ENCODE measurements around the gene KCMF1.

DNA sequence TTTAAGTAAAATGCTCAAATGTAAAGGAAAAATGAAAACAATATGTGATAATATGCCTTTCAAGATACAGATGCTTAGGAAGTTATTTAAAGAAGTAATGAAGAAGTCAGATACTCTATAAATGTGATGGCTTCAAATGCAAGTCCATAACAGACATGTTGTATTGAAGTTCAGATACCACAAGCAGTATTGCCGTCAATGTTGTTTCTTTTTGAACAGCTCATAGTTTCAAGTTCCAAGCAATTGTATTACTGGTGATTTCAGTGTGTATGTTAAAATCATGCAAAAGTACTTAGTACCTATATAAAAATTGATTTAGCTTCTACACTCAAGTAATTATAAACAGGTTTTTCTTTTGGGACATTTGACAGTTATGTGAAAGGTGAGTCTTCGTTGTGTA lies 24.9 kb downstream of the KCMF1 start:
- TF ChIP-seq, protein P1, sequence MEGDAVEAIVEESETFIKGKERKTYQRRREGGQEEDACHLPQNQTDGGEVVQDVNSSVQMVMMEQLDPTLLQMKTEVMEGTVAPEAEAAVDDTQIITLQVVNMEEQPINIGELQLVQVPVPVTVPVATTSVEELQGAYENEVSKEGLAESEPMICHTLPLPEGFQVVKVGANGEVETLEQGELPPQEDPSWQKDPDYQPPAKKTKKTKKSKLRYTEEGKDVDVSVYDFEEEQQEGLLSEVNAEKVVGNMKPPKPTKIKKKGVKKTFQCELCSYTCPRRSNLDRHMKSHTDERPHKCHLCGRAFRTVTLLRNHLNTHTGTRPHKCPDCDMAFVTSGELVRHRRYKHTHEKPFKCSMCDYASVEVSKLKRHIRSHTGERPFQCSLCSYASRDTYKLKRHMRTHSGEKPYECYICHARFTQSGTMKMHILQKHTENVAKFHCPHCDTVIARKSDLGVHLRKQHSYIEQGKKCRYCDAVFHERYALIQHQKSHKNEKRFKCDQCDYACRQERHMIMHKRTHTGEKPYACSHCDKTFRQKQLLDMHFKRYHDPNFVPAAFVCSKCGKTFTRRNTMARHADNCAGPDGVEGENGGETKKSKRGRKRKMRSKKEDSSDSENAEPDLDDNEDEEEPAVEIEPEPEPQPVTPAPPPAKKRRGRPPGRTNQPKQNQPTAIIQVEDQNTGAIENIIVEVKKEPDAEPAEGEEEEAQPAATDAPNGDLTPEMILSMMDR (IDR thresholded peaks at IDR 0.05; ENCODE audit: insufficient read depth, low read length, poor library complexity, severe bottlenecking), result no peak
- no peak for TF ChIP-seq EZH2phosphoT487 (conservative IDR thresholded peaks at IDR 0.05; ENCODE audit: low read length)
